ENCODE measurements around the gene GABRB2.
"Not testable (repeated sequence)": the region's sequence is repeated elsewhere in the genome, so short reads cannot be mapped to it uniquely, and the experiment has no call there.

Gene GABRB2

GRCh38 chr5:161380486-161380885, 166.0 kb downstream of the GABRB2 start:
- no peak for DNase-seq

- DNase-seq = no peak
Observed at GRCh38 chr5:161378701-161379100, 167.8 kb downstream of the GABRB2 start.

GRCh38 chr5:161376034-161376433, 170.5 kb downstream of the GABRB2 start:
- no peak for DNase-seq

GRCh38 chr5:161373345-161373707, 173.2 kb downstream of the GABRB2 start:
- DNase-seq = no peak

DNA sequence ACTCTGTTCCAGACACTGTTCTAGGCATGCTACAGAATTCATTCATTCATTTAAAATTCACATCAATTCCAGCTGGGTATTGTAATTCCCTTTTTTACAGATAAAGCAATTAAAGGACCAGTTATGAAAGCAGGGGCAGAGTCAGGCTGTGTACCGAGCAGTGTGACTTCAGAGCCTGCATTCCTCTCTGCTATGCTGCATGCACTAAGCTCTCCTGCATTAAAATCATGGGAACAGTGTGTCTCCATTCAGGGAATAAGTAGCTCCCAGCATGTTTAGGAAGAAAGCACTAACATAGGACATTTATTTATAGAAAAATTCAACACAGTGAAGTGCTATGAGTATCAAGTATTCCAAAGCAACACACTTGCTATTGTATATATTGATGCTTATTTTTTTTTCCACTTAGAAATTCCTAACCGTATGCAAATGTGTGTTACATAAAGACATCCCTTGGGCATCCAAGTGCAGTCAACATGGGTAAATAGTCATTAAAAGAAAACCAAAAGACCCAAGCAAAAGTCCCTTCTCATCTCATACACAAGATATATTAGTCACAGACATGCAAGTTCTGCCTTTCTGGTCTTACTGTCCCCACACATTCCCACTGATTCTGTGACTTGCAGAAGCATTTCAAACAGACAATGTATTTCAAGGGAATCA, 173.7 kb downstream of the GABRB2 start:
- DNase-seq = no peak

DNA sequence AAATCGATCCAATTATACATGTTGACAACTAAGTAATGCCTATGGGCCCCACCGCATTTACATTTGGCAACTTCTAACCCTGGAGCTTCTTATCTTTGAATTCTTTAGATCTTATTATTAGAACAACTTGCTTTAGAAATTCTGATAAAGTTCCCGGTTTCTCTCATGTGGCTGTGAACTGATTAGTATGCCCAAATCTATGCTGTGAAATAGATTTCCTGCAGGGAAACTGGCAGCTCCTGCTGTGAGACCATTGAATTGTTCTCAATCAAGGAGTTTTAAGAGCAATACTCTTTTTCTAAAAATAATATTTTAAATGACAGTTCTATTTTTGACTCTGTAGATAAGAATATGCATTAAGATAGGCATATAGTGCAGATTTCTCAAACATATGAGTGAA, 177.5 kb downstream of the GABRB2 start:
- no peak for DNase-seq

GRCh38 chr5:161358446-161358845, 188.1 kb downstream of the GABRB2 start:
- DNase-seq = no peak

DNA sequence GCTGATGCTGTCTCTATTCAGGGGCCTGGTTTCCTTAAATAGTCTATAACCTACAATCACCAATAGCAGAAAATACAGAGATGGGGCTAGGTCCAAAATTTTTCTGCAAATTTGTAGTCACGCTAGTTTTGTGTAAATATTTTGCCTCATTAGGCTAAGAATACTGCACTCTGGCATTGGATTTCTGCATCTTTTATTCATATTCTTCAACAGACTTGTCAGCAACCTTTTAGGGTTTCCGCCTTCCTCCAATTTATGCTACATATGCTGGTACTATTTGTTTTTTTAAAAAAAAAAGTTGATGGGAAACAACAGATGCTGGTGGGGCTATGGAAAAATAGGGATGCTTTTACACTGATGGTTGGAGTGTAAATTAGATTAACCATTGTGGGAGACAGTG, 202.3 kb downstream of the GABRB2 start:
- no peak for DNase-seq

DNA sequence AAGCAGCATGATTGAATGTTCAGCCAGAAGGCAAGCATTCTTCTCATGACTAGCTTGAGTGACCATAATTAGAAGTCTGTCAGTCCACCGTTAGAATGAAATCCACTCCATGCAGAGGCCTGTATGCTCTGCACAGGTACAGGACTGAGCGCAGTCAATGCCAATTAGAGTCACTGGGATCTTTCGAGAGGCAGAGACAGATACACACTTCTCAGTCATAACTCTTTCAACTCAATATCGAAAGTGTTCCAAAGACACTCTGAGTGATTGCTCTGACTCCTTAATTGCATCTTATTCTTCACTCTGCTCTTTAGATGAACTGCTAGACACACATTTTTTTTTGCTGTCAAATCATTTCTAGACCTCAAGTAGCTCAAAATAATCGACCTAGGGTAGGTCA, 203.6 kb downstream of the GABRB2 start:
- DNase-seq = no peak

DNA sequence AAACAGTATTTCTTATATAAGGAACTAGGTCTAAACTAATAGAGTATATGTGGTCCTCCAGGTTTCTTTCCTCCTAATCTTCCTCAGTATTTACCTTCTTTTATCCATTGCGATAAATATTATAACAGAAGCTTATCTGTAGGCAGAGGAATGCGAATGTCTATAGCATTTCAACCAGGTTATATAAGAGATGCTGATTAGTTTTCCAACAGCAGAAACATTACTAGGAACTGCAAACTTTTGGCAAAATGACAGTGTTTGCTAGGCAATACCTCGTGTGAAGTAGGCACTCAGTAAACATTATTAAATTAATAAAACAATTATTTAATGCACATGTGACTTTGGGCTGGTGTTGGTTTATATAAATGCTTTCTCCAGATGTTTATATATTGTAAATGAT, 206.5 kb downstream of the GABRB2 start:
- DNase-seq = no peak

DNA sequence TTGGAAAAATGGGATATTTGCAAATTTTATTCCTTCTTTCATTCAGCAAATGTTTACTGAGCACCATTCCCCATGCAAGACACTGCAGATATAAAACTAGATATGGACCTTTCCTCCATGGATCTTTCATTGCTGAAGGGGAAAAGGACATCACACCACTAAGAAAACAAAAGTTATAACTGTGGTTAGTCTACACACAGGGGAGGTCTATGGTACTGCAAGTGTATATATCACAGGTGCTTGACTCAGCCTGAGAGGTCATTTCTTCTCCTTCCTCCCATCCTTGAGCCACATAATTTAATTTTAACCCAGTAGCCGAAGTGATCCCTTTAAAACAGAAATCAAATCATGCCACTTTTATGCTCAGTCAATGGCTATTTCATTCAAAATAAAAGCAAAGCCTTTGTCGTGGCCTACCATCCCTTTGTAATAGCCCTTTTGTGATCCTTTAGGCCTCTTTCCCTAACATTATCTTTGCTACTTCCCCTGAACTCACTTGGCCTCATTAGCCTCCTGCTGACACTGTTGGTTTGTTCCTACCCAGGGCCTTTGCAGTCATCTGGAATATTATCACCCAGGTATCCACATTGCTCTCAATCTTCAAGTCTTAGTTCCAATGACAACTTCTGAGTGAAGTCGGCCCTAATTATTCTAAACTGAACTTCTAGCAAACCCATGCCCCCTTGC, 213.2 kb downstream of the GABRB2 start:
- no peak for DNase-seq

DNA sequence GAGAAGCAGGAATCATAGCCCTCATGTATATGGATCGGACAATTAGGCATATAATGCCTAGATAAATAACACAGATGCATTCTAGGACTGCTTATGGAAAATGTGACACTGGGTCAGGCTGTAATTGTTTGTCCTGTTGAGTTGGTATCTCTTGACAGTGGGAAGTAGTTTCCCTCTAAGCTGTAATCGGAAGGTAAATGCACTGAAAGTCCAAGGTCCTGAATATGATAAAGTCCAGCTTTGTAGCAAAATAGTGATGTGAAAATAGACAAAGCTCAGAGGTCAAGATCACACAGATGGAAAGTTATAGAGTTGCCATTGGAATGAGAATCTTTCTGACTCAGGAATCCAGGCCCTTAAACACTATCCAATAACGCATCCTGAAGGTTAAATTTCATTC, 214.2 kb downstream of the GABRB2 start:
- no peak for DNase-seq

GRCh38 chr5:161314033-161314432, 232.5 kb downstream of the GABRB2 start:
- no peak for DNase-seq

DNA sequence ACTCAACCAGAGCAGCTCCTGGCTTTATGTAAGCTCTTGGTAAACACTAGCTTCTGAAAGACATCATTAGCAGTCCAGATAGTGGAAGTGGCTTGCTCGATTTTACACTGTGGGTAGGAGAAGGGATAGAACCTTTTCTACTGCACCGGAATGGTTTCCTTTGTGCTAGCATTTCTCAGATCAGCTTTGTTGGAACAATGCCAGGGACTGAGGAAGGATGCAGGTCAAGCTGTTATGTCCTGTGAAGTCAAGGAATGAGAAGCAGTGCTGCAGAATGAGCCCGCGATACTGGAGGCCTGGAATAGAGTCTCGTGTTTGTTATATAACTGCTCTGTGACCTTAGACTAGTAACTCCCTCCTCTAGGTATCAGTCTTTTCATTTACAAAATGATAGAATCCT, 233.6 kb downstream of the GABRB2 start:
- DNase-seq = no peak

DNA sequence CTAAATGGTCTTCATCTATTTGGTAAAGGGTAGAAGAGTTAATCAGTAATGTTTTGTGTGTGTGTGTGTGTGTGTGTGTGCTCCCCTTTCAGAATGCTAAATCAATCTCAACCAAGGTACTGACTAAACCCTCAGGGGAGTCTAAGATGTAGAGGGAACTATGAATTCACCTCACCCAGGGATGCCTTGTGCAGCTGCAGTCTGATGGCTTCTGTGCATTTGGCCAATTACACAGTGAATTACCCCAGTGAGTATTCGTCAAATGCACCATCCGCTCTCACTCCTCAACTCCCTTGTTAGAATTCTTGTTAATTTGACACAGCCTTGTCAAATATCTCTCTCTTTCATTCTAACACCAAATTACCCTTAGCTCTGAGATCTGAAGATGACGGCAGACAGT, 234.6 kb downstream of the GABRB2 start:
- DNase-seq = no peak

DNA sequence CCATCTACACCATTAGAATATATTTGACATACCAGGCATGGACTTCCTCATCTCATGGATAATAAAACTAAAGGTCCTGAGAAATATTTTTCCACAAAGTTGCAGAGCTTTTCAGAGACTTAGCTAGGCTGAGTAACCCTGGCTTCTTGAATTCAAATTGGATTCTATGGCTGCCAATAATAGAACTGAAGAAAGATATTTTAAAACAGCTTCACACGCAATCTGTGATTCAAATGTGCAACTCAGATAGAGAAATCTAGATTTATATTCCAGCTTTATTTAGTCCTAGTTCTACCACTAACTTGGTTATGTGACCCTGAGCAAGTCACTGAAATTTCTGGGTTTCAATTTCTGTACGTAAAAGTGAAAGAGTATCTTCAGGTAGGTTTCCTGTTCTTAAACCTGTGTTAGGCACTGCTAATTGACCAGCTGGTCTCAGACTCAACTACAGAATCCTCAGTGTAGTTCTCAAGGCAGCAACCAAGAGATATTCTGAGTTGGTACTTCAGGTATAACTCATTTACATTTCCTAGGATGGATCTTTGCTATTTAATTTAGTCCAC, 235.3 kb downstream of the GABRB2 start:
- no peak for DNase-seq

DNA sequence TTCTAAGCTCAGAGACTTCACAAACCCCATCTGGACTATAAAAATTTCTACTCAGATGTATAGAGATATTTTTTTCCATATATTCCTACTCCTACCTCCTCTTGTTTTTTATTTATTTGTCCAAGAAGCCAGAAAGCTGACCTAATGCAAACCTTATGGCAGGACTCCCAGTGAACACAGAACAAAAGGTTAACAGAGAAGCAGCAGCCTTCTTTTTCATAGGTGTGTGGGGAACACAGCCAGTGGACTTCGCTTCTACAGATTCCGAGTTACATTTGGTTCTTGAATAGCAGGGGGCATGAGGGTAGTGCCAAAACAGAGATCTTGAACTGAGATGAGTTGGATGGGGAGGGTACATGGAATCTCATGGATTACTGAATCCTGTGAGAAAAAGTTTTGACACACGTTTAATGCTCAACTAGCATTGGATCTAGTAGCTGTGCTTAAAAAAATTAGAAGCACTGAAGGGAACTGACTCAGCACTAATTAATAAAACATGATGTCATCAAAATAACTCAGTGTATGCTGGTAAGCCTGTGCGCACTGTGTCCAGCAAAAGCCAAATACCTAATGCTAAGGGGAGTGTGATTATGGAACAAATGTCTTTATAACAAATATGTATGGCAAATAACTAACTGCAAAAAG, 240.1 kb downstream of the GABRB2 start:
- DNase-seq = no peak

- DNase-seq = no peak
Observed at GRCh38 chr5:161305601-161306000, 240.9 kb downstream of the GABRB2 start.

DNA sequence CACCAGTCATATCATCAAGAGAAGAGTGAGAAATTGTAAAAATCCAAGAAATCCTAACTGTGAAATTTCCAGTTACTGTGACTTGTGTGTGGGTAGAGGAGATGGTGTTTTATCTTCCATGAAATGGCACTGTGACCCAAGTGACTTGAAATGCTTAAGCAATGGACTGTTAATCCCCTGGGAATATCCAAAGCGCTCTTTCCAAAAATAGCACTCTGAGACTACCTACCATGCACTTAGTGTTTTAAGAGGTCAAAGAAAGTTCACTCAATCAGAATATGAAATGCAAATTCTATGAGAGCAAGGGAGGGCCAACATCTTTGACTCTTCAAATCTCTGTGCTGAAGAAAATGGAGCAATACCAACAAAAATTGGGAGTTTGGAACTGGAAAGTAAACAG, 244.0 kb downstream of the GABRB2 start:
- no peak for DNase-seq

DNA sequence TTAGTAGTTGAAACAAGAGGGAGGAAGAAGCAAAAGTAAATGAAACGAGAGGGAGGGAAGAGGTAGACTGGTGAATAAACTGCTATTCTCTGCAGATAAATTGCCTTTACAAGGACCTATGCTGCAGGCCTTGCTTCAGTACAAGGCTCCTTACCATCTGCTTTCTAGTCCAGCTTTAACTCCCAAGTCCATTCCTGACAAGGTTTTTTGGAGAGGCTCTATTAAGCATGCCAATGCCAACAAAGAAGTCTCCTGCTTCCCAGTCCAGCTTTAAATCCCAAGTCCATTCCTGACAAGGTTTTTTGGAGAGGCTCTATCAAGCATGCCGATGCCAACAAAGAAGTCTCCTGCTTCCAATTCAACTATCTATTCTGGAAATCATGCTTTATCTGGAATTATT, 244.9 kb downstream of the GABRB2 start:
- DNase-seq = no peak

DNA sequence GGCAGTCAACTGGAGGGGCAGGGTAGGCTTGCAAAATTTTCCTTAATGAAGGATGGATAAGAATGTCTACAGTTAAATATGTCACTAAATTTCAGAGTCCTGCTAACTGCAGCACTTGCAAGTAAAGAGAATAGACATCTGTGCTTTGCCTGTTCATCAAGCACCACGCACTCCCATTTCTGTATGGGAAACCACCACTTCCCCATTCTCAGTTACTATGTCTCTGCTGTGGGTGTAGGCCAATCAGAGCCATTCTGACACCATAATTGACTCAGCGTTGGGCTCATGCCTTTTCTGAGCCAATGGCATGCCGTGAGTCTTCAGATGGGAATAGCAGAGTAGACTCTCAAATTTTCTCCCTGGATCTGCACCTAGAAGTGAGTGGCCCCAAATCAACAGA, 247.5 kb downstream of the GABRB2 start:
- no peak for DNase-seq

GRCh38 chr5:161297388-161297787, 249.1 kb downstream of the GABRB2 start:
- not testable (repeated sequence) for DNase-seq

- no peak for DNase-seq
Observed at GRCh38 chr5:161295721-161296250, 250.7 kb downstream of the GABRB2 start.

DNA sequence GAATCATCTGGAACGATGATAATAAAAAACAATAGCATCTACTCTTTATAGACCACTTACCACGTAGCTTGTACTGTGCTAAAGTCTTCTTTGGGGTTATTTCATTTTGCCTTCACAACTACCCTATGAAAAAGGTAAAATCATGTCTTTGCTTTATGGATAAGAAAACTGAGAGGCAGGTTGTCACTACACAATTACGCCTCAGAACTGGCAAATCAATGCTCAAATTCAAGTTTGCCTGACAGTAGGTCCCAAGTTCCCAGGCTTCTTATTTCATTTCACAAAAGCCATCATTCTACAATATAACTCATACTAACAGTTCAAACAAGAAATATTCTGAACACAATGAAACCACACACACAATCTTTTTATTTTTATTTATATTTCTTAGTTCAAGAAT, 258.5 kb downstream of the GABRB2 start:
- no peak for DNase-seq

Data from SIG-M5 (cell line).